GM21390 (cell line): ENCODE data around the gene EVX1.

Experiments
- ATAC-seq: cut with Tn5 transposase; IDR thresholded peaks from one replicate; pipeline ENCODE4 v1.9.1; 2021; ENCODE audit not compliant: unreplicated experiment

EVX1 gene

DNA sequence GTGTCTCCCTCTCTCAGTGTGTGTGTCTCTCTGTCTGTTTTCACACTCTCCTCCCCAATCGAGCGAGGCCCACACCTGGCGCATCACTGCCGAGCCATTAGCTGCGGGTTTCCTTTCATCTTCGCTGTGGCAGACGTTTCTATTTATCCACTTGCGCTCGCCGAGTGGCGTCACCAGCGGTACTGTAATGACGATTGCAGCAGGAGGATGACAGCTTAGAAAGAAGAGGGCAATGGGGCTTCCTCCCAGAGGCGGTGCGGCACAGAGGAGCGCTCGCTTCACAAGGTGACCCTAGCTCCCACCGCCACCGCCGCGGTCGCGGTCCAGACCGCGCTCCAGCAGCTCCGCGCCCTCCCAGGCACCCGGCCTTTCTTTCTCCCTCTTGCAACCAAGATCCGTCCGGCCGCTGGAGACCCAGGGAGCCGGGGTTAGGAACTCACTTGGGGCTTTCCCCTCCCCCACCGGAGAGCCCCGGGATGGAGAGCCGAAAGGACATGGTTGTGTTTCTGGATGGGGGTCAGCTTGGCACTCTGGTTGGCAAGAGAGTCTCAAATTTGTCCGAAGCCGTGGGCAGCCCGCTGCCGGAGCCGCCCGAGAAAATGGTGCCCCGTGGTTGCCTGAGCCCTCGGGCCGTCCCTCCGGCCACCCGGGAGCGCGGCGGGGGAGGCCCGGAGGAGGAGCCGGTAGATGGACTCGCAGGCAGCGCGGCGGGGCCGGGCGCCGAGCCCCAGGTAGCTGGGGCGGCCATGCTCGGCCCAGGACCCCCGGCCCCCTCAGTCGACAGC is at the start of gene EVX1:
TSS of gene EVX1 (plus strand) at position 248 of the 785 bp plus-strand sequence. CDS start at position 477, 229 bp downstream.
- no peak for ATAC-seq

DNA sequence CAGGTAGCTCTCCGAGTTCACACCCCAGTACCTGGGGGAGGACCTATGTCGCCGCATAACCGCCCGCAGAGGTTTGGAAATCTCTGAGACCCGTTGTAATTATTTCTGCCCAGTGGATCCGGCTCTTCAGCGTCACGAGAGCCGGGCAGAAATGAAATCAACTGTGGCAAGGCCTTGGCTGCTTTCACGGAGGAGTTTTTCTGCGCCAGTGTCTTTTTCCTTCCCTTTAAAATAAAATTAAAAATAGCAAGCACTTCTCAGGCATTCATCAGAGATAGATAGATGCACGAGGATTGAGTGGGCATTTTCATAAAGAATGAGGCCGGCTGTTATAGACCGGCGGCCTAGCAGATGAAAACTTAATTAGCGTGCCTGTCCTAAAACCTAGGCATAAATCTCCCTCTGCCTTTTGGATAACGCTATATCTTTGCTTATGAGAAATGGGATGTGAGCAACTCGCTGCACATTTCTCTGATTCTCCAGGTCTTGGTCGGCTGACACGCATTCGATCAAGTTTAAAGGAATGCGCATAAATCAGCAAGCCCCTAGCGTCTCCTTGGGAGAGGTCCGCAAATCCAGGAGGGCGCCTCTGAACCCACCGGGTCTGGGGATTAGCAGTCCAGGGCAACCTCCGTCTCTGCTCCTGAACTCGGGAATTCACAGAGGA is 49.1 kb upstream of the EVX1 start:
- no peak for ATAC-seq

DNA sequence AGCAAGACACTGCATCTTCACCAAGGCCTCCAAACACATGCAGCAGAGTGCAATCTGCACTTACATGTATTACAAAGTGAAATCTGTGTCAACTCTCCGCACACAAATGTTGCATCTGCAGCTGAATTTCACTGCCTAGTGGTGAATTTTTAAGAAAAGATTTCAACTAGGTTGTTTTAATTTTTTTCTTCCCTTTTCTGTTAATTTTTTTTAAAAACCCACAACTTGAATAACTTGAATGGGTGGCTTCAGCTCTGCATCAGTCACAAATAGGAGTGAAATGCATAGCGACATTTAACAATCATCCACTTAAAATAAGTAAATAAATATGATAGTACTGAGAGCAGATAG is 48.6 kb upstream of the EVX1 start:
- ATAC-seq, result no peak

DNA sequence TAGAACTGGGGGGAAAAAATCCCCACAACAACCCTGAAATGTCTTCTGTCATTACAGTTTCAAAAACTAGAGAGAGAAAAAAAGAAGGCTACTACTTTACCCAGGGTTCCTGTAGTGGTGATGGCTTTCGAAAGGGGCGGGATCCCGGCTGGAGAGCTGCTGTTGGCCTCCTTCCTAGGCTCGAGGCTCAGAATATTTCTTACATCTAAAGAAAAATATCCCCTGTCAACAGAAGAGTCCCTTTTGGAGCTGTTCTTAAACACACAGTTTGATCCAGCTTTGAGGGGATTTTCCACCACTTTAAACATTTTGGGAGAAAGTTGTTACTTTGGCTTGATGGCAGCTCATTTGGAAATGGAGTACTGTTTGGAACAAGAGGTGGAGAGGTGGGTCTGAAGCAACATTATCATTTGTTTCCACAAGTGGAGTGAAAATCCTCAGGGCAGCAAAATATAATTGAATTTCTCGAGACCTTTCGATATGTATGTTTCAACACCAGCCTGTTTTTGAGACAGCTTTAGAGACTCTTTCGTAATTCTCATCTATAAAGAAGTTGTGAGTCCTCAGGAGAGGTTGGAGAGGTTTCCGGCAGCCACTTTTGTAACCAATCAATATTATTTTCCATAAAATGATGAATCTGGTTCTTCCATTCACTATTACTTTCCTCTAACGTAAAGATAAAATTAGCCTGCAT is 47.8 kb upstream of the EVX1 start:
- ATAC-seq, result no peak

DNA sequence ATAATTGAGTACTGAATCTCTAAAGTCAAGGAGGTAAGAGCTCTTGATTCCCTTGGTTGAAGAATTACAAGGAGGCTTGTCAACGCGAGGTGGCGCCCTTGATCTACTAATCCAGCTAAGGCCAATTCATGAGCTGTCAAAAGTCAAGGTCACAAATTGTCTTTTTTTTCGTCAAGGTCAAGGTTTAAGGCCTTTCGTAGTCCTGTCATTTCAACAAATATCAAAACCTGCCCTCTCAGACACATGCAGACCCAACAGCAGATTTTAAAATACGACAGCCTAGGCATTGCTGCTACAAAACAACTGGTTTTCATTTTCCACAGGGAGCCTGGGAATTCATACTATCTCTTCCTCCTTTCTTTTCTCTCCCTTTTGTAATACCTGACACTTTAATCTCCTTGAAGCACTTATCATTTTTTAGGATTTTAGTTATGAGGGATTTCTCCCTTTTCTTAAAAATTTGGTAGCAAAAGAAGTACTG is 46.3 kb upstream of the EVX1 start:
- no peak for ATAC-seq

DNA sequence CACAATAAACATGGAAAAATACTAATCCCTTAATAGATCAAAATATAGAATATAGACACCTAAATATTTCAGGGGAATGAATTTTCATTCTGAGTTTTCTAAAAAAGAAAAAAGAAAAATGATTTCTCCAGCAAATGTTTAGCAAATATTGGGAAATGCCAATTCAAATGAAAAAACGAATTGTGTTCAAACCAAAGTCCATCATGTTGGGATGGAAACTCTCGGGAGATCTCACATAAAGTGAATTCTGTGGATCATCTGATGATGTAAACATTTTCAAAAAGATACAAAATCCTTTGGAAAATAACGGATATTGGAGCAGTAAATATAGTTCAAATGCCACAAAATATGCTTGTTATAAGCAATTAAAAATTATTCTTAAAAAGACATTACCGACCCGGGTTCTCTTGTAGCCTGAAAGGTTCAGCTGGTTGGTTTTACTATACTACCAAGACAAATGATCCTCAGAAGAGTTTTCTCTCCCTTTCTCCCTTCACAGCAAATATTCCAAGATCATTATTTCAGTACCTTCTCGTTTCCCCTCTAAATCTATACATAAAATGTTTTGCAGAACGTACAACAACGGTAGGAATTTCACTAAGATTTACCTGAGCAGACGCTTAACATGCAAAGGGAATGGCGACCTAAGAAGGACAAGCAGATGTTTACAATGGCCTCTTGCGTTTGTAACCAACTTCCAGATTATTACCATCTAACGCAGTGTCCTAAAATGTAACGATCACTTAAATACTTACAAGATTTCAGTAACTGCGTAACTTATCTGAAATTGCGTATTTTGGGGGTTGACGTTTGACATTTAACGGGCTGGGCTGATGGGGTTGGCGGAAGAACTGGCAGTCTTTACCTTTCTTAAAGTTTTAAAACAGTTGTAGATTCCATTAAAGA is 45.2 kb upstream of the EVX1 start:
- no peak for ATAC-seq

DNA sequence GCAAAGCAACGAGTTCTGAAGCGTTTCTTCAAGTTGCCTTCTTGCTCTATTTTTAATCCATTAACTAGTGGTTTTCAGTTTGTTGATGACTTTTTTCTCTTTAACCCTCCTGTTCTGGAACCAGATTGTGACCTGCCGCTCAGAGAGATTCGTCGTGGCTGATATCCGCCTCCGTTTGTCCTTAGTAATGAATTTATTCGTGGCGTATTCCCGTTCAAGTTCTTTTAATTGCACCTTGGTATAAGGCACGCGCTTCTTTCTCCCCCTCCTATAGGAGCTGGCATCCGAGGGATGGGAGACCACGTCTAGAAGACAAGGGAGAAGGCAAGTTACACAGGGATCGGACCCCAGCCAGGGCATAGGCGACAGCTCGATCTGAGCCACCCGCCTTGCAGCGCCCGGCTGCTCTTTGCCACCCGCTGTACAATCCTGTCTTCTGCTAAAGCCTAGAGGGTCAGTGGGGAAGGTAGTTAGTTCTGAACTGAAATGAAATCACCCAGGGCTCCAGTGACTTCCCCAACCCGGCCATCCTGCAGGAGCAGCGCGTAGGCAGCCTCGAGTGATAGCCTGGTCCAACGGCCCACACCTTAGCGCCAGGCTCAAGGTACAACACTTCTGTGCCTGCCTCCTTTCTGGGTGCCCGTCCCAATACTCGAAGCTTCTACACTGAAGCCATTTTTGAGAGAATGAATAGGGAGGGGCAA is 44.3 kb upstream of the EVX1 start:
- ATAC-seq, result no peak

DNA sequence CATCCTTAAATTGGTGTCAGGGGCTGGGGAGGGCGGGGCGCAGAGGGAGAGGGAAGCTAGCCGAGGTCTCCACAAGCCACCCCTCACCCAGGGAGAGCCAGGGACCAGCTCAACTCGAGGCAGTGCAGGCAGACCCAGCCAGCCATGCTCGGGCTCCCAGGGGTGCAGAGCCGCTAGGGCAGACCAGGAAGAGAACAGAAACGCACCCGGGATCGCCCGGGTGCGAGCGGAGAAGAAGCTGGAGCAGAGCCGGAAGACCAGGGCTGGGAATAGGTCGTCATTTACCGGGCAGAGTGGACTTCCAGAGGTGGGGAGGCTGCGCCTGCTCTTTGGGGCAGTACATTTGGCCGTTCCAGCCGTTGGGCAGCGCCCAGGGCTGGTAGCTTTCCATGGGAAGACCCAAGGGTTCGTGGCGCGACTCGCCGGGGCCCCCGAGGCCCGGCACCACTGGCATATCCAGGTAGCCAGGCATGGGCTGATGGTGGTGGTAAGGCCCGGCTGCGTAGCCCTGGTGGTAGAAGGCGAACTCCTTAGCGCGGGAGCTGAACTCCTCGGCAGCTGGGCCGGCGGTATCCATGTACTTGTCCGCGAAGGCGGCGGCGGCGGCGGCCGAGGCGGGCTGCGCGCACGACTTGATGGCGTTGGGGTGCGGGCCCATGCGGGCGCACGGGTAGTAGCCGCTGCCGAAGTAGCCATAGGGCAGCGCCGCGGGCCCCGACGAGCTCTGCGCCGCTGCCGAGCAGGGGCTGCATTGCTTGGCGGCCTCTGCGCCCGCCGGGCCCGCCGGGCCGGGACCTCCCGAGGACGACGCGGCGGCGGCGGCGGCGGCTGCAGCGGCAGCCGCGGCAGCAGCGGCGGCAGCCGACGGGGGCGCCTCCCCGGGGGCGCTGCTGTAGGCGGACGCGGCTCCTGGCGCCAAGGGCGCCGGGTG is 43.5 kb upstream of the EVX1 start:
- no peak for ATAC-seq

DNA sequence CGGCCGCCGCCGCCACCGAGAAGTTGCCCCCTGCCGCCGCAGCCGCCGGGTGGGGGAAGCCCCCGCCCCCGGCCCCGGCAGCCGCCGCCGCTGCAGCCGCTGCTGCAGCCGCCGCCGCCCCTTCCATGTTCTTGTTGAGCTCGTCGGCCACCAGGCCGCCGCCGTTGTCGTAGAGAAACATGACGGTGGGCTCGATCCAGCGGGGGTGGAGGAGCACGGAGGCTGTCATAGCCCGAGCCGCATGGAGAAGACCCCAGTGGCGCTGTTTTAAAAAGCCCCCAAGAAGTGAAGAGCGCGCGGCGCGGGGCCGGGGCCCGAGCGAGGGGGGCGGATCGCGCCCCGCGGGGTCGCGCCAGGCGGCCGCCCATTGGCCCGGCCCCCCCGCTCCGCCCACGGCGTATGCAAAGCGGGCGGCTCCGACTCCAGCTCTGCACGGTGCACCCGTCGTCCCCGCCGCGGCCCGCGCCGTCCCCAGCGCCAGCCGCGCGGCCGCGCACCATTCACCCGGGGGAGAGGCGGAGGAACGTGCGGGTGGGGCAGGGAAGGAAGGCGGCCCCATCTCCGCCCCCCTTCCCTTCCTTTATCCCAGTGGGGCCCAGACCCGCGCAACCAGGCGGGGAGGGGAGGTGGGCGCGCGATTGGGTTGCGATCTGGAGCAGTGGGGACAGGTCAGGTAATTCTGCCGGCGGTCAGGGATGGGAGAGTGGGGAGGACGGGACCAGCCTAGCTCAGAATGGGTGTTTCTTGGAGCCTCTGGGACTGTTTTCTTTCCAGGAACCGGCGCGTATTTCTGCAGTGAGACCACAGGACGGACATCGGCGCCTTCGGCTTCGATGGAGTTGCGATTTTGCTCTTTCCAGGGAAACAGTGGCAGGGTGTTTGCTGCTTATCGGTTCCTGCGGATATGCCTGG is 42.5 kb upstream of the EVX1 start, which contains the start of gene HOXA13:
TSS of gene HOXA13 (minus strand) at position 243 of the 912 bp plus-strand sequence. CDS start at position 229, 14 bp downstream.
- ATAC-seq, result no peak

DNA sequence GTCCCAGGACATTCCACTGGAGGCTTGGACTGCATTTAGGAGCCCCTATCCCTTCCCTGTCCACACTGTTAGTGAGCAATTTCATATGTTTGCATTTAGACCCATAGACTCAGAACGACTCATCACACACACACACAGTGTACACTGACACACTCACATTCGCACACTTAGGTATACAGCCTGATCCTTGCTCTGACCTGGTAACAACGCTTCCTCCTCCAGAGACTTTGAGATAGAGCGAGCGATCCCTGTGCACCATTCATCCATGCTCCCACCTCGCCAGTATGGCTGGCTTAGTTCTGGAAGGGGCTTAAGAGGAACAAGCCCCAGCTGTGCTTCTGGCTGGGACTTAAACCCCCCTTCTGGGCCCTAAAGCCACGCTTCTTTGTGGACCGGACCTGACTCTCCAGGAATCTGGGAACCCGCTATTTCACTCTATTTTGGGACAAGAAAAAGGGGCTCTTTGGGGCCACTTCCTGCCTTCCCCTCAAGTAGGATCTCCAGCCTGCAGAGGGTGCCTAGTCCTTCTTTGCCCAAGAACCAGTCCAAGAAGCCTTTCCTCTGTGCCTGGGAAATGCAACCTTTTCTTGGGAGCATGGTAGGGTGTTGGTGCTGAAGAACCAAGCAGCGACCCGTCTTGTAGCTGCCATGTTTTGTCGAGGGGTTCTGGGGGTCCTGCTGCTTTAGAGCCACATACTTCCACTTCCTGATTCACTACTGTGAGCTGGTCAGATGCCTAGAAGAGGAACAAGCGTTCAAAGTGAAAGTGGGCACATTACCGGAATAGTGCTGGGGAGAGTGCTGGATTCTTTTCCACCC is 41.6 kb upstream of the EVX1 start:
- ATAC-seq, result no peak

DNA sequence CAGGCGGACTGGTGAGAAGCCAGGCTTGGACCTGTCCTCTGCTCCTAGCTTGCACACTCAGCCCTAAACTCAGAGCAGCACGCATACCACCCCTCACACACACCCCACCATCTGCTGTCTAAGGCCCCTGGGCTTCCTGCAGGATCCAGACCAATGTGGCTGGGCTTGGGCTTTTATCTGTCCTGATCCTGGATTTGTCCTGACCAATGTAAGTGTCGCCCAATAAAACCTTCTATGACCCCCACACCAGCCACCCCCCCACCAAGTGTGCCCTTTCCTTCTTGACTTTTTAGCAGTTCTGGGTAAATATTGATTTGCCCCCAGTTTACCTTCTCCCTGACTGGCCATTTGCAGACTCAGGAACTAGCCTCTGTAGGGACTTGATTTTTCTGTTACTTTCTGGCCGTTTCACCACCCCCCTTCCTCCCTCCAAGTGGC is 41.0 kb upstream of the EVX1 start:
- no peak for ATAC-seq

DNA sequence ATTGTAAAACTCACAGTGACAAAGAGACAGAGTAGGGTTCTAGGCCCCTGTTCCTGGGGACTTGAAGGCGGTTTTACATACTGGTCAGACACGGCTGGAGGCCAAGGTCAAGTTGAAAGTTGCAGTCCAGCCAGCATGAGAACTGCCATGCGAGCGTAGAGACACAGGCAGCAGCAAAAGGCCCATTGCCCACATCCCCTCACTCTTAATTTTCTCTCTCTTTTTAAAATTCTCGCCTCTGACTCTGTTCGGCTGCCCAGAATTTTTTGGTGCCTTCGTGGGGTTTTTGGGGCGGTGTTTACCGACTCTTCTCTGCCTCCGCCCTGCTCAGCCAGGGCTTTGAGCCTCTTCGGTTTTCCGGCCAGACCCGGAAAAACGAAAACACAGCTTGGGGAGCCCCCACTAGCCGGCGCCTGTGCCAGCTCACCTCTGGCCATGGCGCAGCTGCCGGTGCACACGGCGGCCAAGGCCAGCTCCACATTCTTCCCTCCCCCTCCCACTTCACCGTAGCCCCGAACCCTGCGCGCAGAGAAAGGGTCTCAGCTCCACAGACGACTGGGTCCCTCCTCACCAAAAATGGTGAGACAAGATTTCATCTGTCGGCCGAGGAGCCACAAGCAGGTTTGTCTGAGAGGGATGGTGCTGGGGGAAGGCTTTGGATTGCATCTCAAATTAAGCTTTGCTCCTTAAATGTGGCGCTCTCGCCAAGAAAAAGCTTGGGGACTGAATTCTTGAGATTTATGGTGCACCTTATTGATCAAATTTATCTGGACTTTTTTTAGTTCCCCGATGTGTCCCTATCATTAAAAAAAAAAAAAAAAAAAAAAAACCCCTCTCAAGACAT is 40.4 kb upstream of the EVX1 start:
- ATAC-seq, result no peak

DNA sequence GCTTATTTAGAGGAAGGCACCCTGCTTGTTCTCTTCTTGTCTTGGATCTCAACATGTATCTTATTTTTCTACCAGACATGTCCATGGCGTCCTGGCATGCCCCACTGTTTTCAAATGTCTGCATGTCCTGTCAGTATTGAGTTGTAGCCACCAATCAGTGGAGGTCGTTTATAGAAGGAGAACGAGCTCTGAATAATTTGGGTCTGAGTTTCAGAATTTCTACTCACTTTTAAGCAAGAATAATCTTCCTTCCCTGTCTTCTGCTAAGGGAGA is 39.8 kb upstream of the EVX1 start:
- ATAC-seq, result no peak

DNA sequence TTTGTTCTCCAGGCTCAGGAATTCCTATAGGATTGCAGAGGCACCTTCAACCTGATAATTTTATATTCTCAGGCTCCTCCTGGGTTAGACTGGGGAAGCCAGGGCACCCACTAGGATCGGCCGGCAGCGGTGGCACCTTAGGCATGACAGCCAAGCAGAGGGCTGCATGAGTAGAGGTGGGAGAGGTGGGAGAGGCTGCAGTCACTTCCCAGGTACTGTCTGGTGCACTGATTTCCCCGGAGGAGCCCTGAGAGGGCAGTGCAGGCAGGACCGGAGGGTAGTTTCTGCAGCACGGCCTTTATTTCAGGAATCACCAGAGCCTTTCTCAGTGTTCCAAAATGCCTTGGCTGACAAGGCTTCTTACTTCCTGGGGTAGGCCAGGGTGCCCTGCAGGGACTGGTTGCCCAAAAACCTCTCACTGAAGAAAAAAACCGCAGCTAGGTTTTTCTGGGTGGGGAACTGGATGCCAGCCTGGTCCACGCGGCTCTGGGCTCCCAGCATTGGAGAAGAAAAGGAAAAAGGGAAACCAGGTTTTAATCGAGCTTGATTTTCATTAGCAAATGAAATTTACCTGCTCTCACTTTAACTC is 39.1 kb upstream of the EVX1 start:
- no peak for ATAC-seq

DNA sequence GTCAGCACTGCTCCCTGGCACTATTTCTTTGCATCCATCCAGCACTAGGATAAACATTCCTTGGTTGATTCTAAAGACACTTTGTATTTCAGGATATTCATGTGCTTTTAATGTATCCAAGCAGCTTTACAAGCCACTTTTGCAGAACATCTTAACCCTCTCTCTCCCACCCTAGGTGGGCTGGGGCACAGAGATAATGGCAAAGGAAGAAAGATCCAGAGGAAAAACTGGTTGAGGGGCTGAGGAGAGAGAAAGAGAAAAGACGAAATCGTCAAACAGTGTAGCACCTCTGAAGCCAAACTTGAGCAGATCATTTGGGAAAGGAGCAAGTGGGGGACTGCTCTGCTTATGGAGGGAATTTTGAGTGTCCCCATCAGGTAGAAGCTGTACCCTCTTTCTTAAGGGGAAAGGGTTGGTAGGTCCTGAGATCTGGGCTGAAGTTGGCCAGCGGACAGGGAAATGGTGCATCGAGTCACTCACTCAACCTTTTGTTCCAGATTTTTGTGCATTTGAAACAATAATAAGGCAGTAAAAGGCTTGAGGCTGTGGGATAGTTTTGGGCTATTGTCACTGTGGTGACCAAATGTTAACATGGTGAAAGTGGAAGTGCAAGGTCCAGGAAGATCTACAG is 38.5 kb upstream of the EVX1 start:
- no peak for ATAC-seq

DNA sequence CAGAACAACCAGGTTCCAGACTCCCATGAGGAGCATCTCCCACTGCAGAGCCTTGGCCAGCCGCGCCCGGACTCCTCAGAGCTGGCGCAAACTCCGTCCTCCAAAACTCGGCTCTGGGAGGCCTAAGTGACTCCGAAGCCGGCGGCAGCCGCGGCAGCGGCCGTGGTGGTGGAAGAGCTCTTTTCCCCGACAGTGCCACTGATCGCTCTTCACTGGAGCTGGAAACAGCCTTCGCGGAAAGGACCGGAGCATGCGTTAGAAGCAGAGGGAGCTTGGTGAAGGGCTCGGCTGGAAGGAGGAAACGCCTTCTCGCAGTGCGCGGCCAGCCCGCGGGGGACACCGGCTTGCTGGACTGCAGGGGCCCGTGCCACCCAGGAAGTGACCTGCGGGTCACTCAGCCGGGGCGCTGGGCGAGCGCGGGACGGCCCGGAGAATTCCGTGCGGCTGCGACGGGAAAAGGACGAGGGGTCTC is 37.7 kb upstream of the EVX1 start:
- no peak for ATAC-seq
